A172 (cell line): ENCODE results near the gene SKOR1. TPM values are rescaled to one million over a fixed set of nuclear protein-coding genes. Genes with fewer than 3 reads are reported as not detected.

Experiments used
- total RNA-seq: library from RNA; depleted of rRNA; stranded (reverse); fragments of >200 nt; shearing (Covaris generic); gene quantifications from 2 replicates; pipeline ENCODE4 v1.2.3, GENCODE V29; 2014; rRNA removed

SKOR1 gene
- total RNA-seq, 1 experiment from 2014 or later = not detected

Other genes starting within 250 kb of the SKOR1 start
- gene RNU6-1, start 14.5 kb downstream of the SKOR1 start, total RNA-seq = not detected in 2 replicates
- gene PIAS1, start 228.8 kb downstream of the SKOR1 start, total RNA-seq = 6.8 and 12.4 TPM in 2 replicates